GM23338 (cell line): ENCODE data around the gene SCIN.

Experiments used
- EZH2 ChIP-seq: fragments of 200-600 bp; sonication (generic); IDR thresholded peaks from one replicate; pipeline ENCODE4 v1.8.0; 2017; ENCODE audit warnings: antibody characterized with exemption, mild to moderate bottlenecking, low read depth; ENCODE audit not compliant: unreplicated experiment
- POLR2AphosphoS5 ChIP-seq: IDR thresholded peaks from 2 replicates; pipeline ENCODE4 v1.6.1; 2016; ENCODE audit warnings: antibody characterized with exemption, low read depth

GRCh38 chr7:12674053-12674452 lies 103.5 kb downstream of the SCIN start:
- TF ChIP-seq EZH2 (no peak), POLR2AphosphoS5 (no peak)
